CD4-positive, alpha-beta T cell (primary cell): Measurements from ENCODE around the gene ORM2. TPM values are rescaled to one million over a fixed set of nuclear protein-coding genes. Genes with fewer than 3 reads are reported as not detected.

Experiments used
- ATAC-seq: fragments of 200-7000 bp; cut with Tn5 transposase; one replicate; pipeline ENCODE4 v1.10.0; 2022; ENCODE audit warnings: mild to moderate bottlenecking; ENCODE audit not compliant: poor library complexity
- CTCF ChIA-PET: fragments of 350-600 bp; sonication (Branson Sonifier 250); formaldehyde crosslinking; loops from one replicate; lab custom pipeline; 2021; ENCODE audit warnings: antibody characterized with exemption, inconsistent platforms; lab: Charles Lee
- POLR2A ChIA-PET: fragments of 350-600 bp; sonication (Branson Sonifier 250); formaldehyde crosslinking; loops from one replicate; lab custom pipeline; 2021; ENCODE audit warnings: antibody characterized with exemption, inconsistent platforms; lab: Charles Lee
- DNase-seq, 14 experiments: peaks; one replicate each; pipeline ENCODE4 v3.0.0-alpha.2; 2013 to 2020; ENCODE audit warnings: mixed read lengths in 2 of 14
- H3K27ac ChIP-seq, 2 donors: one replicate each; pipeline versions ENCODE4 v1.5.1 to v1.7.0; 2013; ENCODE audit warnings: low read length in 2 of 2, low read depth in 1 of 2, mild to moderate bottlenecking in 1 of 2
- H3K27me3 ChIP-seq, 2 experiments: 1 replicate in 1 of 2; 2 replicates in 1 of 2; pipeline versions ENCODE4 v1.6.1 to v1.7.0; 2013; ENCODE audit warnings: low read length in 2 of 2, control low read depth in 1 of 2, mild to moderate bottlenecking in 1 of 2, moderate library complexity in 1 of 2; ENCODE audit not compliant: insufficient read depth in 2 of 2, control insufficient read depth in 1 of 2
- H3K36me3 ChIP-seq: one replicate; pipeline ENCODE4 v1.6.1; 2013; ENCODE audit warnings: low read length, control low read depth; ENCODE audit not compliant: insufficient read depth
- H3K4me1 ChIP-seq: one replicate; pipeline ENCODE4 v1.6.1; 2013; ENCODE audit warnings: low read length, control low read depth; ENCODE audit not compliant: insufficient read depth
- H3K4me3 ChIP-seq: one replicate; pipeline ENCODE4 v1.5.1; 2013; ENCODE audit warnings: mild to moderate bottlenecking, low read length, moderate library complexity
- H3K9me3 ChIP-seq, 2 experiments: 1 replicate in 1 of 2; 2 replicates in 1 of 2; pipeline versions ENCODE4 v1.6.1 to v1.7.0; 2013; ENCODE audit warnings: low read length in 2 of 2, mild to moderate bottlenecking in 2 of 2, control low read depth in 1 of 2, moderate library complexity in 1 of 2; ENCODE audit not compliant: control insufficient read depth in 1 of 2, insufficient read depth in 1 of 2
- H3K27ac Mint-ChIP-seq: one replicate; pipeline ENCODE4 v1.8.0; 2020; ENCODE audit warnings: mixed read lengths
- H3K27me3 Mint-ChIP-seq: one replicate; pipeline ENCODE4 v1.8.0; 2021; ENCODE audit warnings: mixed read lengths
- H3K36me3 Mint-ChIP-seq: one replicate; pipeline ENCODE4 v1.8.0; 2021; ENCODE audit warnings: low read depth, mixed read lengths
- H3K4me1 Mint-ChIP-seq: one replicate; pipeline ENCODE4 v1.8.0; 2021; ENCODE audit warnings: low read depth, mixed read lengths
- H3K4me3 Mint-ChIP-seq: one replicate; pipeline ENCODE4 v1.8.0; 2020; ENCODE audit warnings: mild to moderate bottlenecking, mixed read lengths
- H3K9me3 Mint-ChIP-seq: one replicate; pipeline ENCODE4 v1.8.0; 2020; ENCODE audit warnings: mixed read lengths
- intact Hi-C, 2 experiments: fragments of 100-400 bp; cut with DNase I in 1 of 2; cut with micrococcal nuclease in 1 of 2; formaldehyde crosslinking; loops; one replicate each; pipeline versions ENCODE4 v1.15.1 to v1.9.0; 2023 to 2025; cut with DNase I, micrococcal nuclease
- total RNA-seq, 174 experiments: library from RNA in 2 of 174; stranded (reverse) in 2 of 174; gene quantifications; one replicate each; pipeline ENCODE4 v1.2.3 and lab custom pipeline; 2021 to 2026
- TF ChIP-seq, protein P1 (sequence below): fragments of 200-600 bp; IDR thresholded peaks from one replicate; pipeline ENCODE4 v1.8.0; 2022; ENCODE audit warnings: antibody characterized with exemption, mild to moderate bottlenecking

ORM2 gene
- total RNA-seq, 2 experiments from 2014 or later: not detected

DNA sequence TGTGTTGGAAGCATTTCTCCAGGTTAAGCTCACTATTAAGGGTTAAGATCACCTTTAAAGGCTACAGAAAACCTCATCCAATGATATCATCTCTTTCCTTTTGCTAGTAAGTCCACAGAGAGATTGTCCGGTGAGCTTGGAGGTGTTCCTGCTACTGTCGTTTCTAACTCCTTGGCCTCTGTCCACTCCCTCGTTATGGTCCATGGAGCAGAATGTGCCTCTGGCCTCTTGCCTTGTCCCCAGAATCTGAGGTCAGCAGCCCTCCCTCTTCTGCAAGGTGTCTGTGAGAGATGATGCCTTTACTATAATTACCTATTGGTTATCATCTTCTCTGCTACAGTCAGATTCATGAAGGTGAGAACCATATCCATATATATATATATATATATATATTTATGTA is 15.0 kb downstream of the ORM2 start:
- peaks cover 95% of the 10 kb centered on the region for H3K36me3 Mint-ChIP-seq
- no peak overlapping the region for H3K27ac ChIP-seq
- H3K4me3 ChIP-seq: no peak overlapping the region
- no peaks in the 10 kb centered on the region for H3K9me3 Mint-ChIP-seq
- H3K4me1 ChIP-seq: peaks cover 18% of the 10 kb centered on the region
- intact Hi-C loops: loop anchor here in 1 of 2 experiments (5.0 kb wide), 3 partner anchors 43 to 248 kb away; partner anchors contain the start of genes AKNA and WHRN
- no peak overlapping the region for H3K4me3 Mint-ChIP-seq
- CTCF ChIA-PET: no interaction called here
- POLR2A ChIA-PET: interaction anchor here (0.6 to 4.2 kb wide), 2 partner anchors 27 to 248 kb away, joined by 3 to 17 read pairs; no protein-coding TSS in a partner anchor
- DNase-seq: no peak
- H3K27me3 Mint-ChIP-seq: no peaks in the 10 kb centered on the region
- ATAC-seq: no peak
- TF ChIP-seq, protein P1, sequence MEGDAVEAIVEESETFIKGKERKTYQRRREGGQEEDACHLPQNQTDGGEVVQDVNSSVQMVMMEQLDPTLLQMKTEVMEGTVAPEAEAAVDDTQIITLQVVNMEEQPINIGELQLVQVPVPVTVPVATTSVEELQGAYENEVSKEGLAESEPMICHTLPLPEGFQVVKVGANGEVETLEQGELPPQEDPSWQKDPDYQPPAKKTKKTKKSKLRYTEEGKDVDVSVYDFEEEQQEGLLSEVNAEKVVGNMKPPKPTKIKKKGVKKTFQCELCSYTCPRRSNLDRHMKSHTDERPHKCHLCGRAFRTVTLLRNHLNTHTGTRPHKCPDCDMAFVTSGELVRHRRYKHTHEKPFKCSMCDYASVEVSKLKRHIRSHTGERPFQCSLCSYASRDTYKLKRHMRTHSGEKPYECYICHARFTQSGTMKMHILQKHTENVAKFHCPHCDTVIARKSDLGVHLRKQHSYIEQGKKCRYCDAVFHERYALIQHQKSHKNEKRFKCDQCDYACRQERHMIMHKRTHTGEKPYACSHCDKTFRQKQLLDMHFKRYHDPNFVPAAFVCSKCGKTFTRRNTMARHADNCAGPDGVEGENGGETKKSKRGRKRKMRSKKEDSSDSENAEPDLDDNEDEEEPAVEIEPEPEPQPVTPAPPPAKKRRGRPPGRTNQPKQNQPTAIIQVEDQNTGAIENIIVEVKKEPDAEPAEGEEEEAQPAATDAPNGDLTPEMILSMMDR: no peak
- H3K9me3 ChIP-seq: no peaks in the 10 kb centered on the region
- H3K36me3 ChIP-seq: peaks cover 99% of the 10 kb centered on the region
- H3K27ac Mint-ChIP-seq: peak overlapping the region; percentile 81
- H3K4me1 Mint-ChIP-seq: peaks cover 39% of the 10 kb centered on the region
- H3K27me3 ChIP-seq: no peaks in the 10 kb centered on the region

DNA sequence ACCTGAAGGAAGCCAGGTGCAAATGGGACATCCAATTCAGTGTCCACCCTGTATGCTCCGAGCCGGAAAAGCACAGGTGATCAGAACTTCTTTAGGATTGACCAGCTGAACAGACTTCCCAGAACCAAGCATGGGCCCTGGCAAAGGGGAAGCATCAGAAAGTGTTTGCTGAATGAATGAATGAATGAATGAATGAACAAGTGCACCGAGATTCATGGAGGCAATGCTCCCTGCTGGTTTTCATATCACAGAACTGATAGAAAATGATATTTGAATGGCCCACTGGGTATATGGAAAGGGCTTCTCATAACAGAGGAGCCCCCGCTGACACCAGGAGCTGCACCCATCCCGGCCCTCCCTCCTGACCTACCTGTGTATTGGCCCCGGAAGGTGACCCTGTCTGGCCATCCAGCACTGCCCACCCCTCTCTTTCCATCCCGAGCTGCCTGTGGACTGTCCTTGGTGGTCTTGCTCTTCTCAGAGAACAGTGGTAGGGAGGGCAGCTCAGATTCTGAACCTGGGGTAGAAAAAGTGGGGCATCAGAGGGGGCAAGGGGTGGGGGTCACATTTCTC is 15.9 kb downstream of the ORM2 start:
- Mint-ChIP-seq H3K4me3 (no peak overlapping the region), H3K36me3 (peaks cover 95% of the 10 kb centered on the region), H3K4me1 (peaks cover 44% of the 10 kb centered on the region), H3K9me3 (no peaks in the 10 kb centered on the region), H3K27ac (peak overlapping the region; percentile 79), H3K27me3 (no peaks in the 10 kb centered on the region)
- H3K27ac ChIP-seq: no peak overlapping the region
- CTCF ChIA-PET: no interaction called here
- intact Hi-C loops: loop anchor here in 1 of 2 experiments (5.0 kb wide), 1 partner anchor 42 kb away; the partner anchor contains the start of gene AKNA
- peaks cover 99% of the 10 kb centered on the region for H3K36me3 ChIP-seq
- no peaks in the 10 kb centered on the region for H3K27me3 ChIP-seq
- POLR2A ChIA-PET: interaction anchor here (0.9 to 4.2 kb wide), 2 partner anchors 26 to 39 kb away, joined by 3 to 17 read pairs; no protein-coding TSS in a partner anchor
- ATAC-seq: no peak
- peaks cover 24% of the 10 kb centered on the region for H3K4me1 ChIP-seq
- DNase-seq: no peak
- H3K4me3 ChIP-seq: no peak overlapping the region
- H3K9me3 ChIP-seq: no peaks in the 10 kb centered on the region
- TF ChIP-seq, protein P1: no peak

DNA sequence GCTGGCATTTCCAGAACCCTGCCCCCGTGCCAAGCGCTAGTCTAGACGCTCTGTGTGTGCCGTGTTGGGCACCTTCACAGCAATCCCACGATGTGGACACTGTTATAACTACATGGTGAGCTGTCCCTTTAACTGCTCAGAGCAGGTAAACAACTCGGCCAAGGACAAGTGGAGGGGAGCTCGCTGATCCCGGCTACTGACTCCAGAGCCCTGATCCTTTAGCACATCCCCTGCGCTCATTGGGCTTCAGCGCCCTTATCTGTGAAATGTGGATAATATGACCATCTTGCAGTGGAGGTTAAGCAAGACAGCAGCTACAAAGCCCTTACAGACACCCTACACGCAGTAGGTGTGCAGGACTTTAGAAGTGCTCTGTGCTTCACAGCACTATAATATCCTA is 16.5 kb downstream of the ORM2 start:
- Mint-ChIP-seq H3K4me3 (no peak overlapping the region), H3K4me1 (peaks cover 49% of the 10 kb centered on the region), H3K9me3 (no peaks in the 10 kb centered on the region), H3K27ac (peak overlapping the region; percentile 79), H3K36me3 (peaks cover 95% of the 10 kb centered on the region), H3K27me3 (no peaks in the 10 kb centered on the region)
- no peaks in the 10 kb centered on the region for H3K9me3 ChIP-seq
- ATAC-seq (no peak), DNase-seq (no peak)
- H3K4me1 ChIP-seq: peaks cover 28% of the 10 kb centered on the region
- TF ChIP-seq, protein P1: no peak
- CTCF ChIA-PET: no interaction called here
- no peak overlapping the region for H3K4me3 ChIP-seq
- H3K36me3 ChIP-seq: peaks cover 99% of the 10 kb centered on the region
- intact Hi-C loops: loop anchor here in 1 of 2 experiments (5.0 kb wide), 1 partner anchor 41 kb away; the partner anchor contains the start of gene AKNA
- H3K27ac ChIP-seq: no peak overlapping the region
- no peaks in the 10 kb centered on the region for H3K27me3 ChIP-seq
- POLR2A ChIA-PET: interaction anchor here (4.2 kb wide), 1 partner anchor 26 kb away, joined by 17 read pairs; no protein-coding TSS in a partner anchor
